SU-DHL-6 (cell line): ENCODE measurements around the gene MCU.

Experiments
- CTCF ChIP-seq: fragments of 200-600 bp; sonication (generic); IDR thresholded peaks from one replicate; pipeline ENCODE4 v1.5.1; 2017; ENCODE audit warnings: antibody characterized with exemption, mild to moderate bottlenecking, low read length, moderate library complexity; ENCODE audit not compliant: insufficient read depth, poor library complexity, severe bottlenecking
- EZH2phosphoT487 ChIP-seq: fragments of 200-600 bp; sonication (generic), shearing (Covaris generic); conservative IDR thresholded peaks from 2 replicates; pipeline ENCODE4 v1.6.1; 2018; ENCODE audit warnings: mild to moderate bottlenecking, antibody characterized with exemption, low read length, moderate library complexity, mixed read lengths

- TF ChIP-seq CTCF, result no peak
- no peak for TF ChIP-seq EZH2phosphoT487
These were observed 5.8 kb downstream of the MCU start for GRCh38 chr10:72697716-72698115.
